SJSA1 (cell line): ENCODE data around the gene MYLIP. TPM values are rescaled to one million over a fixed set of nuclear protein-coding genes. Genes with fewer than 3 reads are reported as not detected.

Experiments used
- DNase-seq, 2 experiments: peaks; one replicate each; pipeline ENCODE4 v3.0.0-alpha.2; 2015 to 2020; ENCODE audit warnings: low spot score in 2 of 2, low read depth in 1 of 2
- H3K27ac ChIP-seq: fragments of 250-450 bp; sonication (Bioruptor Pico); 2 replicates; pipeline ENCODE4 v1.5.1; 2020; ENCODE audit warnings: mild to moderate bottlenecking, moderate library complexity
- H3K27me3 ChIP-seq: fragments of 250-450 bp; sonication (Bioruptor Pico); replicated peaks from 2 replicates; pipeline ENCODE4 v1.5.1; 2020; ENCODE audit warnings: mild to moderate bottlenecking, moderate library complexity
- H3K36me3 ChIP-seq: fragments of 250-450 bp; sonication (Bioruptor Pico); 2 replicates; pipeline ENCODE4 v1.5.1; 2020; ENCODE audit warnings: mild to moderate bottlenecking
- H3K4me1 ChIP-seq: fragments of 250-450 bp; sonication (Bioruptor Pico); replicated peaks from 2 replicates; pipeline ENCODE4 v1.6.1; 2021; ENCODE audit warnings: mild to moderate bottlenecking
- H3K4me3 ChIP-seq: fragments of 250-450 bp; sonication (Bioruptor Pico); 2 replicates; pipeline ENCODE4 v1.5.1; 2020; ENCODE audit warnings: mild to moderate bottlenecking
- H3K9me3 ChIP-seq: fragments of 250-450 bp; sonication (Bioruptor Pico); replicated peaks from 2 replicates; pipeline ENCODE4 v1.5.1; 2020; ENCODE audit warnings: mild to moderate bottlenecking
- total RNA-seq: library from RNA; depleted of rRNA; stranded (reverse); fragments of >200 nt; shearing (Covaris generic); gene quantifications from 2 replicates; pipeline ENCODE4 v1.2.3, GENCODE V29; 2014; rRNA removed

The MYLIP gene
- total RNA-seq, 1 experiment from 2014 or later = 11.0 TPM

- H3K4me3 ChIP-seq = no peak overlapping the region
- H3K9me3 ChIP-seq = no peaks in the 10 kb centered on the region
Measured at GRCh38 chr6:16196984-16197546, 68.2 kb downstream of the MYLIP start.

More at GRCh38 chr6:16196984-16197546, 68.2 kb downstream of the MYLIP start:
- H3K36me3 ChIP-seq = no peaks in the 10 kb centered on the region
- H3K4me1 ChIP-seq = no peaks in the 10 kb centered on the region
- DNase-seq = no peak
- no peaks in the 10 kb centered on the region; the same call in 1 of the 2 replicates for H3K27me3 ChIP-seq
- H3K27ac ChIP-seq = no peak overlapping the region

Other genes starting within 250 kb of the MYLIP start
- gene GMPR, start 109.5 kb downstream of the MYLIP start, total RNA-seq = 17.7 and 21.3 TPM in 2 replicates